NCI-H69 (cell line): ENCODE measurements around the gene ZNF202.
"Not testable (repeated sequence)": the region's sequence is repeated elsewhere in the genome, so short reads cannot be mapped to it uniquely, and the experiment has no call there.

Experiments used
- DNase-seq: peaks from one replicate; lab custom pipeline; 2025; lab: John Stamatoyannopoulos, UW

Gene ZNF202

GRCh38 chr11:123742031-123742723 lies 717 bp upstream of the ZNF202 start:
- DNase-seq = peak; percentile 30

- DNase-seq = peak; percentile 43
These were observed 687 bp downstream of the ZNF202 start for GRCh38 chr11:123740787-123741158.

GRCh38 chr11:123738374-123738773 lies 3.1 kb downstream of the ZNF202 start:
- no peak for DNase-seq

- no peak for DNase-seq
These were observed 4.7 kb downstream of the ZNF202 start for GRCh38 chr11:123736769-123737168.

GRCh38 chr11:123729602-123730001 lies 11.9 kb downstream of the ZNF202 start:
- no peak for DNase-seq

- no peak for DNase-seq
These were observed 15.3 kb downstream of the ZNF202 start for GRCh38 chr11:123725995-123726655.

GRCh38 chr11:123719452-123719851 lies 22.0 kb downstream of the ZNF202 start:
- DNase-seq = no peak

GRCh38 chr11:123718469-123718868 lies 23.0 kb downstream of the ZNF202 start:
- peak; percentile 72 for DNase-seq

GRCh38 chr11:123718063-123718462 lies 23.4 kb downstream of the ZNF202 start:
- no peak for DNase-seq

GRCh38 chr11:123712627-123713026 lies 28.8 kb downstream of the ZNF202 start:
- DNase-seq = not testable (repeated sequence)

GRCh38 chr11:123707606-123708205 lies 33.8 kb downstream of the ZNF202 start:
- DNase-seq = peak; percentile 79

GRCh38 chr11:123707206-123707605 lies 34.3 kb downstream of the ZNF202 start:
- DNase-seq = no peak

- DNase-seq = no peak
These were observed 37.1 kb downstream of the ZNF202 start for GRCh38 chr11:123704341-123704740.

GRCh38 chr11:123702696-123703095 lies 38.8 kb downstream of the ZNF202 start:
- no peak for DNase-seq

- peak; percentile 61 for DNase-seq
These were observed 39.3 kb downstream of the ZNF202 start for GRCh38 chr11:123702139-123702538.

- no peak for DNase-seq
These were observed 40.7 kb downstream of the ZNF202 start for GRCh38 chr11:123700772-123701171.

- DNase-seq = no peak
These were observed 42.8 kb downstream of the ZNF202 start for GRCh38 chr11:123698546-123699127.

GRCh38 chr11:123696183-123696582 lies 45.3 kb downstream of the ZNF202 start:
- no peak for DNase-seq

- no peak for DNase-seq
These were observed 46.2 kb downstream of the ZNF202 start for GRCh38 chr11:123695231-123695630.

GRCh38 chr11:123694551-123694950 lies 46.9 kb downstream of the ZNF202 start:
- DNase-seq = peak; percentile 21

GRCh38 chr11:123692961-123693360 lies 48.5 kb downstream of the ZNF202 start:
- DNase-seq = no peak

GRCh38 chr11:123690485-123690884 lies 51.0 kb downstream of the ZNF202 start:
- DNase-seq = no peak

GRCh38 chr11:123684601-123685000 lies 56.9 kb downstream of the ZNF202 start:
- DNase-seq = no peak
